ENCODE measurements around the gene KIAA1958.

GRCh38 chr9:112624711-112625707 lies 138.4 kb downstream of the KIAA1958 start:
- TF ChIP-seq EP300 (IDR thresholded peaks at IDR 0.05) (no peak), POLR2A (IDR thresholded peaks at IDR 0.05) (no peak), CTCF (IDR thresholded peaks at IDR 0.05) (no peak)

All from sigmoid colon (tissue), 4 donors.